Hematopoietic multipotent progenitor cell (in vitro differentiated cells): ENCODE results near the gene ZBTB8A. TPM values are rescaled to one million over a fixed set of nuclear protein-coding genes. Genes with fewer than 3 reads are reported as not detected.
"Not testable (repeated sequence)": the region's sequence is repeated elsewhere in the genome, so short reads cannot be mapped to it uniquely, and the experiment has no call there.

Experiments
- DNase-seq, 3 donors: peaks; one replicate each; pipeline ENCODE4 v3.0.0-alpha.2; 2011 to 2015; ENCODE audit warnings: low read depth in 2 of 3, low spot score in 2 of 3
- total RNA-seq: library from RNA; depleted of rRNA; stranded (reverse); fragments of >200 nt; gene quantifications from one replicate; pipeline ENCODE4 v1.2.3, GENCODE V29; 2012

The ZBTB8A gene
- total RNA-seq, 1 donor: 8.1 TPM

DNA sequence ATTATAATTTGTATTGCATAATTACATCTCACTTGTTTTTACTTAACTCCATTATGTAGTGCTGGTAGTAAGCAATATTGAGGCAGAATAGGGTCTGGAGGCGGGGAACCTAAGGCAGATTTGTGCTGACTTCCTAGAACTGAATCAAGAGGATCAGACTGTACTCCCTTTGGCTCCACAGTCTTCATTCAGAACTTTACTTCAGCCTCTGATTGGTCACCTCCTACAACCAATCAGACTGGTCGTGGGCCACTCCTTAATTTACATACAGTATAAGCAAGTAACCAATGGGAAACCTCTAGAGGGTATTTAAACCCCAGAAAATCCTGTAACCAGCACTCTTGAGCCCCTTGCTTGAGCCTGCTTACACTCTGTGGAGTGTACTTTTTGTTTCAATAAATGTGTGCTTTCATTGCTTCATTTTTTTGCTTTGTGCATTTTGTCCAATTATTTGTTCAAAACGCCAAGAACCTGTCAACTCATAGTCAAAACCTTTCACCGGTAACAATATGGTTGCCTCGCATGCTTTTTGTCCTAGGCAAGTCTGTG, 79.5 kb downstream of the ZBTB8A start:
- DNase-seq: no peak

DNA sequence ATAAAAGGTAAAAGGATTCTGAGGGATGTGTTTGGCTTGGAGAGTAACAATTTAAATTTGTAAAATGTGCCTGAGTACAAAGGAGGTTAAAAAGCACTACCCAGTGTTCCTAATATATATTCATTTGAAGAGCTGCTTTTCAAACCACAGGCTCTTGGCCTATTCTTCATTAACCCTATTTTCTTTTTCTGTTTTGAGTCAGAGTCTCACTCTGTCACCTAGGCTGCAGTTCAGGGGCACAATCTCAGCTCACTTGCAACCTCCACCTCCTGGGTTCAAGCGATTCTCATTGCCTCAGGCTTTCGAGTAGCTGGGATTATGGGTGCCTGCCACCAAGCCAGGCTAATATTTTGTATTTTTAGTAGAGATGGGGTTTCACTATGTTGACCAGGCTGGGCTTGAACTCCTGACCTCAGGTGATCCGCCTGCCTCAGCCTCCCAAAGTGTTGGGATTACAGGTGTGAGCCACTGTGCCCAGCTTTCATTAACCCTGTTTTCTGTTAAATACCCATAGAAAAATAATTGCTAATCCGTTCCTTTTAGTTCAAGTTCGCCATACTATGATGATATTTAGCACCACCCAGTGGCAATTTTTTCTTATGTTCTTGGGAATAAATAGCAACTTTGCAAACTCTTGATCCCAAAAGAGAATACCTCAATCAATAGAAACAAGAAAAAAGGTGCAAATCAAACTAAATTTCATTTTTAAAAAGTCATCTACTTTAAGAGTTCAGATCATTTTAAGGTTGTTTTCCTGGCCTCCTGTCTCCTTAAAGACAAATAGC, 80.7 kb downstream of the ZBTB8A start:
- DNase-seq: peak in 1 of 3 donors; percentile 63

DNA sequence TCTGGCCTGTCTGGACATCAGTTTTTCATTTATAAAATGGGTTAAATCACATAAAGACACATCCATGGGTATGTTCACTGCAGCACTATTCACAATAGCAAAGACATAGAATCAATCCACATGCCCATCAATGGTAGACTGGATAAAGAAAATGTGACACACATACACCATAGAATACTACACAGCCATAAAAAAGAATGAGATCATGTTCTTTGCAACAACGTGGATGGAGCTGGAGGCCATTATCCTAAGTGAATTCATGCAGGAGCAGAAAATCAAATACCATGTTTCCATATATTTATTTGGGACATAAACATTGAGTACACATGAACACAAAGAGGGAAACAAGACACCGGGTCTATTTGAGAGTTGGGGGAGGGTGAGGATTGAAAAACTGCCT, 83.0 kb downstream of the ZBTB8A start:
- no peak for DNase-seq

DNA sequence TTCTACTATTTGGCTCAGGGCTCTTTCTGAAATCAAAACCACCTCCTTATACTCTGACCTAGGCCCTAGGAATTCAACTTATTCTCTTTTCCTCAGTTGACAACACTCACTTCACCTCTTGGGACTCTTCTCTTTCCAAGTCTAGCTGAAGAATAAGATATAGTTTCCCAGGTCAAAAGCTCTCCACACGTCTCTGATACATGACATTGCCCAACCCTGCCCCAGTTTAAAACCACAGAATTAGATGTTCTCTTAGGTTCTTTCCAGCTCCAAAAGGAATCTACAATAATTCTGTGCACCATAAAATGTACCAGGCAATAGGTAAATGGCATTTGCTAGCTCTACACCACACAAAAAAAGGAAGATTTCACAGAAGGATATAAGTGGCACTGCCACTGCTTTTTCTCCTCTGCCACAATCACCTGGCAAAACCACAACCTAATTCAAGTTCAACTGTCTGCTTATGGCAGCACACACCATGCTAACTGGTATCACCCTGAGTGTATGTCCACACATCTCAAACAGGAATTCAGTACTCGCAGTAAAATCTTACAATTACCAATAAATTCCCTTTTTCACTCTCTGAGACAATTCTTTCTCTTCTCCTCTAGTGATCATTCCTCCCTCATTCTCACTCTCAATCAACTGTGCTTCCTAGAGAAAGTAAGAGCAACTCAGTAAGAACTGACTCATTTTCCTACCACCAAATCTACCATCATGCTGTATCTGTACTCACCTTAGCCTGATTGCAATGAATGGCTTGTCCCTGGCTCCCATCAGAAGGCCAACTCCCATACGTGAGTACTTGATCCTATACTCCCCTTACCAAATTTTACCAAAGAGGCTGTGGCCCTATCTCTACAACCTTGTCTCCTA, 83.8 kb downstream of the ZBTB8A start:
- no peak for DNase-seq

DNA sequence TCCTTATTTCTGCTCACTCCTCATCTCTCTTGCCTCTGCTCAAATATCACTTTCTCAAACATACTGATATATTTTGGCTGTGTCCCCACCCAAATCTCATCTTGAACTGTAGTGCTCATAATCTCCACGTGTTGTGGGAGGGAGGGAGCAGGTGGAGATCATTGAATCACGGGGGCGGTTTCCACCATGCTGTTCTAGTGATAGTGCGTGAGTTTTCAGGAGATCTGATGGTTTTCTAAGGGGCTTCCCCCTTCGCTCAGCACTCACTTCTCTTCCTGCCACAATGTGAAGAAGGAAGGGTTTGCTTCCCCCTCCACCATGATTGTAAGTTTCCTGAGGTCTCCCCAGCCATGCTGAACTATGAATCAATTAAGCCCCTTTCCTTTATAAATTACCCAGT, 84.5 kb downstream of the ZBTB8A start:
- peak in 2 of 3 donors; percentile 40 to 52 for DNase-seq

DNA sequence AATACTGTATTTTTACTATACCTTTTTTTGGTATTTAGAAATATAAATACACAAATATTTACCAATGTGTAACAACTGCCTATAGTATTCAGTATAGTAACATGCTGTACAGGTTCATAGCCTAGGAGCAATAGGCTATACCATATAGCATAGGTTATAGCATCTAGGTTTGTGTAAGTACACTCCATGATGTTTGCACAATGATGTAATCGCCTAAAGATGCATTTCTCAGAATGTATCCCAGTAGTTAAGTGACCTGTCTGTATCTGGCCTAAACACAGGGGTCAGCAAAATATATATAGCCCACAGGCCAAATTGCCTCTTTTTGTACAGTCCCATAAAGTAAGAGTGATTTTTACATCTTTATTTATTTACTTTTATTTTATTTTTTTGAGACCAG, 86.9 kb downstream of the ZBTB8A start:
- no peak for DNase-seq

DNA sequence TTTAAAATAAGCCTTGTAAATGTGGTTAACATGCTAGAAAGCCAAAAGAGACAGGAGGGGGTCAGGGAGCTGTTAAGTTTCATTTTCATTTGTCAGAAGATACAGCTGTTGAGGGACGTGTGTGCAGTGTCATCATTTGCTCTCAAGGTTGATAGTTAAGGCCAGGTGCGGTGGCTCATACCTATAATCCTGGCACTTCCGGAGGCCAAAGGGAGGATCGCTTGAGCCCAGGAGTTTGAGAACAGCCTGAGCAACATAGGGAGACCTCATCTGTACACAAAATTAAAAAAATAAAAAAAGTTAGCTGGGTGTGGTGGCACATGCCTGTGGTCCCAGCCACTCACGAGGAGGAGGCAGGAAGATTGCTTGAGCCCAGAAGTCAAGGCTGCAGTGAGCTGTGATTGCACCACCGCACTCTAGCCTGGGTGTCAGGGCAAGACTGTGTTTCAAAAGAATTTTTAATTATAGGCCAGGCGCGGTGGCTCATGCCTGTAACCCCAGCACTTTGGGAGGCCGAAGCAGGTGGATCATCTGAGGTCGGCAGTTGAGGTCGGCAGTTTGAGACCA, 88.5 kb downstream of the ZBTB8A start:
- DNase-seq: peak in 1 of 3 donors; percentile 11

DNA sequence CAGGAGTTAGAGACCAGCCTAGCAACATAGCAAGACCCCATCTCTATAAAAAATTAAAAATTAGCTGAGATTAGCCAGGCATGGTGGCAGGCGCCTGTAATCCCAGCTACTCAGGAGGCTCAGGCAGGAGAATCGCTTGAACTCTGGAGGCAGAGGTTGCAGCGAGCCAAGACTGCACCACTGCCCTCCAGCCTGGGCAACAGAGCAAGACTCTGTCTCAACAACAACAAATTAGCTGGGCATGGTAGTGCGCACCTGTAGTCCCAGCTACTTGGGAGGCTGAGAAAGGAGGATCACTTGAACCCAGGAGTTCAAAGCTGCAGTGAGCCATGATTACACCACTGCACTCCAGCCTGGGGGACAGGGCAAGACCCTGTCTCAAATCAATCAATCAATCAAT, 90.9 kb downstream of the ZBTB8A start:
- DNase-seq: not testable (repeated sequence)

DNA sequence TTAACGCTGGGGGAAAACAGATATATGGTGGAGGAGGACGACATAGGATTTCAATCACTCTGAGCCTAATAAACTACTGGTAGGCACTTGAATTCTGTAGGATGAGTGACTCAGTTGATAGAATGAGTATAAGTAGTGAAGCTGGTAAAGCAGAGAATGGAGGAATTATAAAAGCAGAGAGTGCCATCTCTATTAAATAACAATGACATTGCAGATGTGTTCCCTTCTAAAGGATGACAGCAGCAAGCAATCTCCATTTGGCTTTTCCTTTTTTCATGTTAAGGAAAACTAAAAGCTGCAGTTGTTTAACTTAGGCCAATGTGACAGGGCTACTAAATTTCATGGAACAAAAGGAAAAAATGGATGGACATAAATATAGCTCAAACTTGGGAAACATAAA, 93.6 kb downstream of the ZBTB8A start:
- DNase-seq: no peak

DNA sequence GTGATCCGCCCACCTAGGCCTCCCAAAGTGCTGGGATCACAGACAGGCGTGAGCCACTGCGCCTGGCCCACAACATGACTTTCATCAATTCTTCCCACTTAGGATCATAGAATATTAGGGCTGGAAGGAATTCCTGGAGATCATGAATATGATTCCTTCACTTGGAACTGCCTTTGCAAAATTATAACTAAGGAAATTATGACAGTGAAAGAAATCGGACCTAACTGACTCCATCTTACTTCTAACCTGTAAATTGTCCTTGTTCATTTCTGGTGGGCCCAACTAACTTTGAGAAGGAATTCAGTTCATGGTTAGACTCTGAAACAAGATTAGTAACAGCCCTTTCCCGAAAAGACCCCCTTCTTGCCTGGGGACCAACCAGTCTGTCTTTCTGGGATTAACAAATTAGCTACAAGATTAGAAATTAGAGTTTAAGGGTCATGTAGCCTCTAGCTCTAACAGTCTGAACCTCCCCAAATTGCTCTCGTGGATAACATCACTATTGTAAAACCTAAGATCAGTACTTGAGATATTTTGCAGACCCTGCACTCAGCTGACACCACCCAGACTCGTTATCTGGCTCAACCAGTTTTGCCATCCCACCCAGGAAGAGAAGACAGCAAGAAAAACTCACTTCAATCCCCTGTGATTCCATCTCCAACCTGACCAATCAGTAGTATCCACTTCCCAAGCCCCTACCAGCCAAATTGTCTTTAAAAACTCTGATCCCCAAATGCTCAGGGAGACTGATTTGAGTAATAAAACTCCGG, 96.5 kb downstream of the ZBTB8A start:
- no peak for DNase-seq

DNA sequence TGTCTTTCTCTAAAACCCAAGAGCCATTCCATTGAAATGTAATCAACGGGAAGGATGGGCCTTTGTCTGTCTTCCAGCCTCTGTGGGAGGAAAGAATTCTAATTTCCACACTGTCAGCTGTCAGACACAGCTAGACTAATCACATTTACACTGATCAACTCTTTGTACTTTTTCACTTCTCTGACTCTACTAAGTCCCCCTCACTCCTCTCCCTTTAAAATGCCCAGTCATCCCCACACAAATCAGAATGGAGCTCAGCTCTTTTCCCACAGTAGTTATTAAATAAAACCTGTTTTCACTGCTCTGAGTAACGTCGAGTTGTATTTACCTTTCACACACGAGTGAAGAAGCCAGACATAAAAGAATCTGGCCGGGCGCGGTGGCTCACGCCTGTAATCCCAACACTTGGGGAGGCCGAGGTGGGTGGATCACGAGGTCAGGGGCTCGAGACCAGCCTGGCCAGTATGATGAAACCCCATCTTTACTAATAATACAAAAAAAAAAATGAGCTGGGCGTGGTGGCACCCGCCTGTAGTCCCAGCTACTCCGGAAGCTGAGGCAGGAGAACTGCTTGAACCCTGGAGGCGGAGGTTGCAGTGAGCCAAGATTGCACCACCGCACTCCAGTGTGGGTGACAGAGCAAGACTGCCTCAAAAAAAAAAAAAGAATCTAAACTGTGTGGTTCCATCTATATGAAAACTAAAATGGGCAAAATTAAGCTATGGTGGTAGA, 97.9 kb downstream of the ZBTB8A start:
- DNase-seq: no peak

DNA sequence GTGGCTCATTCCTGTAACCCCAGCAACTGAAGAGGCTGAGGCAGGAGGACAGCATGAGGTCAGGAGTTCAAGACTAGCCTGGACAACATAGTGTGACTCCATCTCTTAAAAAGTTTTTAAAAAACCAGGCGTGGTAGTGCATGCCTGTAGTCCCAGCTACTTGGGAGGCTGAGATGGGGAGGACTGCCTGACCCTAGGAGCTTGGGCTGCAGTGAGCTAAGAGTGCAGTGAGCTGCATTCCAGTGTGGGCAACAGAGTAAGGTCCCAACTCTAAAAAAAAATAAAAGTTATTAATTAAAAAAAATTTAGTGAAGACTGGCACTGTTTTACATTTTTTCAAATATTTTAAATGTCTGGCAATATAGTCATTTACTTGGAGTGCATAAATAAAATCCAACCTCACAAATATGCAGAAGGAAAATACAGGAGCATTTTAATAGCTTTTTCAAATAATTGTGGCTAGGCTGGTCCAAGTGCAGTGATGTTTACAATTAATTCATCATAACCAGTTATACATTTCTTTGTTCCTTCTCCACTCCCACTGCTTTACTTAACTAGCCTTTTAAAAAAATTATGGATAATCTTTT, 100.4 kb downstream of the ZBTB8A start:
- no peak for DNase-seq

DNA sequence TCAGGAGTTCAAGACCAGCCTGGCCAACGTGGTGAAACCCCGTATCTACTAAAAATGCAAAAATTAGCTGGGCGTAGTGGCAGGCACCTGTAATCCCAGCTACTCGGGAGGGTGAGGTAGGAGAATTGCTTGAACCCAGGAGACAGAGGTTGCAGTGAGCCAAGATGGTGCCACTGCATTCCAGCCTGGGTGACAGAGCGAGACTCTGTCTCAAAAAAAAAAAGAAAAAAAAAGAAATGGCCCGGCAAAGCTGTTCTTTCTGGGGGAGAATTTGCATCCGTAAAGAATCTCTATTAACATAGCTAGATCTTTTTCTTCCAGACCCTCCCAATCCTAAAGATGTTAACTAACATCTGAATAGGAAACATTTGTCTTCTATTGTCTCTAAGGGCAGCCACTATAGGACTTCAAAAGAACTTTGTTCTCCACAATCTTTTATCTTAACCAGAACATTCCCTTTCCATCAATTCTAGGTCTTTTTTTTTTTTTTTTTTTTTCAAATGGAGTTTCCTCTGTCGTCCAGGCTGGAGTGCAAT, 103.1 kb downstream of the ZBTB8A start:
- not testable (repeated sequence) for DNase-seq

DNA sequence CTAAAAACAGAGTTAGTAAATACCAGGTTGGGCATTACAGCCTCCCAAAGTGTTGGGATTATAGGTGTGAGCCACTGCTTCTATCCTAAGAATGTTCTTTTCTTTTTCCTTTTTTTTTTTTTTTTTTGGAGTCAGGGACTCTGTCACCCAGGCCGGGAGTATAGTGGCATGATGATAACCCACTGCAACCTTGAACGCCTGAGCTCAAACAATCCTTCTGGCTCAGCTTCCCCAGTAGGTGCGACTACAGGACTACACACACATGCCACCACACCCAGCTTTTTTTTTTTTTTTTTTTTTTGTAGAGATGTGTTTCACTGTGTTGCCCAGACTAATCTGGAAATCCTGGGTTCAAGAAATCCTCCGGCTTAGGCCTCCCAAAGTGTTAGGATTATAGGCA, 105.2 kb downstream of the ZBTB8A start:
- DNase-seq: no peak

DNA sequence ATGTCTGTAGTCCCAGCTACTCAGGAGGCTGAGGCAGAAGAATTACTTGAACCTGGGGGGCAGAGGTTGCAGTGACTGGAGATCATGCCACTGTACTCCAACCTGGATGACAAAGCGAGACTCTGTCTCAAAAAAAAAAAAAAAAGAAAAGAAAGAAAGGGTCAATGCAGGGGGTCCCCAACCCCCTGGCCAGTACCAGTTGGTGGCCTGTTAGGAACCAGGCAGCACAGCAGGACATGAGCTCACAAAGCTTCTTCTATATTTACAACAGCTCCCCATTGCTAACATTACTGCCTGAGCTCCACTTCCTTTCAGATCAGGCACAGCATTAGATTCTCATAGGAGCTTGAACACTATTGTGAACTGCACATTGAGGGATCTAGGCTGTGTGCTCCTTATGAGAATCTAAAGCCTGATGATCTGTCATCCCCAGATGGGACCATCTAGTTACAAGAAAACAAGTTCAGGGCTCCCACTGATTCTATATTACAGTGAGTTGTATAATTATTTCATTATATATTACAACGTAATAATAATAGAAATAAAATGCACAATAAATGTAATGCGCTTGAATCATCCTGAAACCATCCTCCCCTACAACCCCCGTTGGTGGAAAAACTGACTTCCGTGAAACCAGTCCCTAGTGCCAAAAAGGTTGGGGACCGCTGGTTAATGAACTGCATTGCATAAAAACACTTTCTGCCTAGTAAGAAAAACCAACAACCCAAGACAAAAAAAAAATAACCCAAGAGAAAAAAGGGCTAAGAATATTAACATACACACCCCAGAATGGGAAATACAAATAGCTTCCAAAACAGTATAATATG, 108.3 kb downstream of the ZBTB8A start:
- DNase-seq: no peak

DNA sequence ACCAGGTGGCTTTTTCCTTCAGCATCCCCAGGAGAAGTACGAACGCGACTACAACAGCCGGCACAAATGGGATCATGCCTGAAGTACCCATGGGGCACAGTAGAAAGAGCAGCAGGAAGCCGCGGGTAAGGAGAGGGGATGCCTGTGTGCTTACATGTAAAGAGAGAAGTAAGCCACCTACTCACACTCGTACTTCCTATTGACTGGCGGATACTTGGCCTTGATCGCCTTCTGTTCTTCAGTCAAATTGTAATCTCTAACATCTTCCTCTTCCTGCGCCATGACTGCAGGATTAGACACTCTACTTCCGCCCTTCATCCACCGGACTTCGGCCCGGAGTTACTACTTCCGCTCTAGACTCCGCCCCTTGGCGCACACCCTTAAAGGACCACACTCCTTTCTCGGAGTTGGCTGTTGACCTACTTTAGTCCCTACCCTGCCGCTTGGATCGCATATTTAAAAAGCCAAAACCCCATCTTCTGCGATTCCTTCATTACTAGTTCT, 111.1 kb downstream of the ZBTB8A start, which contains the start of gene ZBTB8OS:
Gene ZBTB8OS (minus strand): TSS at position 303 of the 504 bp plus-strand sequence. CDS start 21 bp downstream, at position 282.
- DNase-seq: peak; percentile 77 to 99 (median 95)

DNA sequence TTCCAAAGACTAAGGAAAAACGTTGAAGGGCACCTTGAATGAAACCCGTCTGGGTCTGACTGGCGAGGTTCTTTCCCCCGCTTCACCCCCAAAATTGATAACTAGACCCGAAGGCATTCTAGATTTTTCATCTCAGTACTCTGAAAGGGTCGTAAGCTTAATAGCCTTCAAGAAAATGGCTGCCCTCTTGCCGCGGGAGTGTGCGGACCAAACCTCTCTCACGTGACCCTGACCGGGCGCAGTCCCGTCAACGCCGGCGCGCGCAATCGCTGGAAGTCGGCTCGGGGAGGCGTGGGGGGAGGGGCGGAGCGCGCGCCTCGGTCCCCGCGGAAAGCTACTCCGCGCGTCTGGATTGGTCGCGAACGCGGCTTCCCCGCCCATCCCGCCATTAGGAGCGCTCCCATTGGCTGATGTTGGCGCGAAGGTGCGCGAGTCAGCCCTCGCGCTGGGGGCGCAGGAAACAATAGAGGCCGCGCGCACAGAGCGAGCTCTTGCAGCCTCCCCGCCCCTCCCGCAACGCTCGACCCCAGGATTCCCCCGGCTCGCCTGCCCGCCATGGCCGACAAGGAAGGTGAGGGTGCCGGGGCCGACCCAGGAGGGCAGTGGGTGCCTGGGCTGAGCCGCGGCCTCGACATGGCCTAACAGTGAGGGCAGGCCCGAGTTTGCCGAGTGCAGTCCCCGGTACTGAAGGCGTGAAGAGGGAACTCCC, 111.7 kb downstream of the ZBTB8A start, which contains the start of gene RBBP4:
Gene RBBP4 (plus strand): TSS at position 457 of the 709 bp plus-strand sequence. CDS start 99 bp downstream, at position 556.
- peak; percentile 92 to 97 (median 97) for DNase-seq
